GM12878 (cell line): ENCODE measurements around the gene KRTAP10-11. TPM values are rescaled to one million over a fixed set of nuclear protein-coding genes. Genes with fewer than 3 reads are reported as not detected.

ENCODE experiments used
- ATAC-seq: fragments of 200-7000 bp; cut with Tn5 transposase; 3 replicates; pipeline ENCODE4 v1.9.1; 2020; ENCODE audit warnings: mild to moderate bottlenecking, moderate library complexity
- BruUV-seq: library from RNA; stranded (reverse); fragments of 400-500 nt; replicated peaks from 2 replicates; lab custom pipeline; 2021; lab: Mats Ljungman, UMichigan
- CTCF ChIA-PET: fragments of 300-600 bp; sonication (Branson Sonifier 250); formaldehyde crosslinking; extraction: SDS; loops from one replicate; lab custom pipeline; 2021; ENCODE audit warnings: inconsistent platforms; lab: Yijun Ruan, JAX
- POLR2A ChIA-PET: fragments of 350-600 bp; formaldehyde crosslinking; extraction: SDS; loops from one replicate; lab custom pipeline; 2021; ENCODE audit warnings: inconsistent platforms; lab: Charles Lee
- RAD21 ChIA-PET: fragments of 300-600 bp; sonication (Branson Sonifier 250); formaldehyde crosslinking; loops from one replicate; lab custom pipeline; 2023; ENCODE audit warnings: antibody characterized with exemption; ENCODE audit not compliant: unreplicated experiment; lab: Charles Lee
- SMC1A ChIA-PET: fragments of 300-600 bp; sonication (Branson Sonifier 250); formaldehyde crosslinking; loops from one replicate; lab custom pipeline; 2023; ENCODE audit not compliant: unreplicated experiment, uncharacterized antibody; lab: Charles Lee
- DNase-seq: peaks from one replicate; pipeline ENCODE4 v3.0.0-alpha.2; 2011; ENCODE audit warnings: low read depth, low spot score
- FAIRE-seq: peaks from 3 replicates; lab custom pipeline; 2011; peaks lifted over from hg19 to GRCh38; lab: Jason Lieb, UNC
- H2AFZ ChIP-seq: 2 replicates; pipeline ENCODE4 v1.6.0; 2011; ENCODE audit warnings: low read depth, low read length, control low read depth; ENCODE audit not compliant: control insufficient read depth
- H3K27ac ChIP-seq: 2 replicates; pipeline ENCODE4 v1.5.1; 2011; ENCODE audit warnings: control low read depth; ENCODE audit not compliant: control insufficient read depth, insufficient read depth
- H3K27me3 ChIP-seq, 2 experiments: replicated peaks in 1 of 2; 2 replicates each; pipeline versions ENCODE4 v1.6.0 to v1.6.1; 2011; ENCODE audit warnings: low read length in 1 of 2; ENCODE audit not compliant: control insufficient read depth in 2 of 2, insufficient read depth in 2 of 2
- H3K36me3 ChIP-seq, 2 experiments: 2 replicates each; pipeline ENCODE4 v1.5.1; 2011; ENCODE audit warnings: low read length in 1 of 2; ENCODE audit not compliant: control insufficient read depth in 2 of 2, insufficient read depth in 2 of 2
- H3K4me1 ChIP-seq: 2 replicates; pipeline ENCODE4 v1.6.1; 2011; ENCODE audit warnings: mild to moderate bottlenecking, low read length, moderate library complexity, mixed read lengths; ENCODE audit not compliant: control insufficient read depth, insufficient read depth
- H3K4me2 ChIP-seq: 2 replicates; pipeline ENCODE4 v1.6.0; 2011; ENCODE audit warnings: control low read depth; ENCODE audit not compliant: control insufficient read depth, insufficient read depth
- H3K4me3 ChIP-seq: fragments of 200-600 bp; sonication (generic); 2 replicates; pipeline ENCODE4 v1.5.1; 2016
- H3K79me2 ChIP-seq: 2 replicates; pipeline ENCODE4 v1.6.0; 2011; ENCODE audit warnings: low read length; ENCODE audit not compliant: control insufficient read depth, insufficient read depth
- H3K9ac ChIP-seq: 2 replicates; pipeline ENCODE4 v1.8.0; 2011; ENCODE audit warnings: low read length, control low read depth, mixed read lengths; ENCODE audit not compliant: control insufficient read depth, insufficient read depth
- H3K9me3 ChIP-seq: replicated peaks from 3 replicates; pipeline ENCODE4 v1.5.1; 2011; ENCODE audit warnings: mild to moderate bottlenecking, low read length; ENCODE audit not compliant: control insufficient read depth, insufficient read depth
- H4K20me1 ChIP-seq: 2 replicates; pipeline ENCODE4 v1.6.0; 2011; ENCODE audit not compliant: control insufficient read depth, insufficient read depth
- BMI1 ChIP-seq: fragments of 450-650 bp; IDR thresholded peaks from 2 replicates; pipeline ENCODE4 v1.6.1; 2016; ENCODE audit warnings: mild to moderate bottlenecking, moderate library complexity, borderline replicate concordance
- CBFB ChIP-seq: IDR thresholded peaks from 2 replicates; pipeline ENCODE4 v1.6.1; 2016; ENCODE audit warnings: antibody characterized with exemption, low read depth
- CBX3 ChIP-seq: fragments of 200-600 bp; sonication (generic); IDR thresholded peaks from 2 replicates; pipeline ENCODE4 v1.6.1; 2016; ENCODE audit warnings: low read depth, borderline replicate concordance
- SIN3A ChIP-seq: IDR thresholded peaks from 2 replicates; pipeline ENCODE4 v1.6.1; 2012; ENCODE audit warnings: low read depth, low read length, improper control_type of control experiment
- SMARCA5 ChIP-seq: fragments of 450-650 bp; IDR thresholded peaks from 2 replicates; pipeline ENCODE4 v1.6.1; 2017; ENCODE audit warnings: mild to moderate bottlenecking
- SPI1 ChIP-seq: IDR thresholded peaks from 2 replicates; pipeline ENCODE4 v1.6.1; 2011; ENCODE audit warnings: low read depth, mild to moderate bottlenecking, low read length, moderate library complexity, borderline replicate concordance; ENCODE audit not compliant: insufficient read depth
- YBX1 ChIP-seq: fragments of 450-650 bp; IDR thresholded peaks from 2 replicates; pipeline ENCODE4 v1.6.1; 2016; ENCODE audit warnings: antibody characterized with exemption
- YY1 ChIP-seq: IDR thresholded peaks from 2 replicates; pipeline ENCODE4 v1.6.1; 2011; ENCODE audit warnings: low read depth, mild to moderate bottlenecking, low read length
- ZNF217 ChIP-seq: fragments of 450-650 bp; IDR thresholded peaks from 2 replicates; pipeline ENCODE4 v1.6.1; 2017; ENCODE audit warnings: antibody characterized with exemption, mild to moderate bottlenecking
- ZNF274 ChIP-seq: IDR thresholded peaks from one replicate; pipeline ENCODE4 v1.8.0; 2011; ENCODE audit not compliant: insufficient read length, insufficient read depth
- WGBS: methylation state at CpG from one replicate; pipeline ENCODE4 v1.1.6; 2016; ENCODE audit warnings: low lambda C conversion rate; ENCODE audit not compliant: insufficient replicate concordance, insufficient coverage; ENCODE audit errors: missing lambda C conversion rate; 5-methylcytosine and 5-hydroxymethylcytosine counted together
- in situ Hi-C: fragments of 300-500 bp; cut with MboI; formaldehyde crosslinking; loops from 9 replicates; pipeline ENCODE4 v1.14.3; 2018; ENCODE audit warnings: mixed read lengths
- intact Hi-C: fragments of 100-400 bp; cut with micrococcal nuclease; formaldehyde crosslinking; loops from one replicate; pipeline ENCODE4 v1.14.2; 2022; ENCODE audit not compliant: unreplicated experiment
- polyA plus RNA-seq, 11 experiments: library from polyadenylated mRNA; depleted of rRNA in 4 of 11; unstranded in 6 of 11; stranded (reverse) in 5 of 11; fragments of >200 nt; fragmentation: Nextera tagmentation in 4 of 11; fragmentation: Illumina TruSeq in 1 of 11; extraction: Ambion mirVana in 4 of 11; extraction: Trizol in 1 of 11; gene quantifications; 1 replicate in 1 of 11; 2 replicates in 10 of 11; pipeline versions ENCODE4 v1.2.1 to v1.2.3, GENCODE V29; 2011 to 2016; ENCODE audit warnings: inconsistent platforms in 2 of 11, missing spikeins in 2 of 11, low read depth in 1 of 11
- total RNA-seq, 4 experiments: library from RNA; depleted of rRNA in 3 of 4; stranded (reverse); fragments of >200 nt in 3 of 4; fragmentation: Illumina TruSeq in 1 of 4; extraction: Trizol in 1 of 4; gene quantifications; 2 replicates each; pipeline versions ENCODE4 v1.2.1 to v1.2.3, GENCODE V29; 2013 to 2021
- TF ChIP-seq, protein P1 (sequence below): fragments of 450-650 bp; IDR thresholded peaks from 2 replicates; pipeline ENCODE4 v1.6.1; 2016; ENCODE audit warnings: mild to moderate bottlenecking

KRTAP10-11 gene
- total and polyA plus RNA-seq, 10 of the 15 experiments (the other 5 are each of a cell fraction or from before 2014, with no cell fraction given) = not detected

DNA sequence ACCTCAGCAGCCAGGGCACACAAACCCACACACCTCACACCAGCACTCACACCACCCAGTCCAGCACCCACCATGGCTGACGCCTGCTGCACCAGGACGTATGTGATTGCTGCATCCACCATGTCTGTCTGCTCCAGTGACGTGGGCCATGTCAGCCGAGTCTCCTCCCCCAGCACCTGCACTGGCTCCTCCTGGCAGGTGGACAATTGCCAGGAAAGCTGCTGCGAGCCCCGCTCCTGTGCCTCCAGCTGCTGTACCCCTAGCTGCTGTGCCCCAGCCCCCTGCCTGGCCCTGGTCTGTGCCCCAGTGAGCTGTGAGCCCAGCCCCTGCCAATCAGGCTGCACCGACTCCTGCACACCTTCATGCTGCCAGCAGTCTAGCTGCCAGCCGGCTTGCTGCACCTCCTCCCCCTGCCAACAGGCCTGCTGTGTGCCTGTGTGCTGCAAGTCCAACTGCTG, 34.2 kb upstream of the KRTAP10-11 start, which contains the start of gene KRTAP10-8 (continued):
- no peak for TF ChIP-seq YBX1
- TF ChIP-seq CBX3 = no peak
- TF ChIP-seq SPI1 = no peak

DNA sequence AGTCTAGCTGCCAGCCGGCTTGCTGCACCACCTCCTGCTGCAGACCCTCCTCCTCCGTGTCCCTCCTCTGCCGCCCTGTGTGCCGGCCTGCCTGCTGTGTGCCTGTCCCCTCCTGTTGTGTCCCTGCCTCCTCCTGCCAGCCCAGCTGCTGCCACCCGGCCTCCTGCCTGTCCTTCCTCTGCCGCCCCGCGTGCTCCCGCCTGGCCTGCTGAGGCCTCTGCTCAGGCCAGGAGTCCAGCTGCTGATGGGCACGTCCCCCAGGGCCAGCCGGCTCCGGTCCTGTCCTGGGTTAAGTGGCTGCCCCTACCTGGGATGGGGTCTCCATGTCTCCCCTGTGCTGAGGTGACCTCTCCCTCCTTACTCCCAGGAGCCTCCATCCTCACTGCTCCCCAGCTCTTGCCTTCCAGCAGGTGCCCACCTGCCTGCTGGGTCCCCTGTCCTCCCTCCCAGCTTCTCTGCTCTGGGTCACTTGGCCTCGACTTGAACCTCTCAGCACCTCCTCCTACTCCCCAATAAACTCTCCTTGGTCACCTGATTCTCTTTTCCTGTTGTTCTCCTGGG, 33.5 kb upstream of the KRTAP10-11 start:
- FAIRE-seq = no peak
- no peaks in the 10 kb centered on the region for H3K79me2 ChIP-seq
- peaks cover 2% of the 10 kb centered on the region; the same call in 1 of the 3 replicates for H3K9me3 ChIP-seq
- H3K4me3 ChIP-seq = no peak overlapping the region
- in situ Hi-C loops = no loop called here
- DNase-seq = no peak
- no peak overlapping the region for H3K9ac ChIP-seq
- no peaks in the 10 kb centered on the region for H3K27me3 ChIP-seq
- CTCF ChIA-PET = no interaction called here
- intact Hi-C loops = no loop called here
- no peaks in the 10 kb centered on the region for H3K4me1 ChIP-seq
- RAD21 ChIA-PET = no interaction called here
- no peak overlapping the region for H3K27ac ChIP-seq
- H3K4me2 ChIP-seq = no peak overlapping the region
- no peaks in the 10 kb centered on the region for H4K20me1 ChIP-seq
- BruUV-seq = no TSS peak
- 40% methylated on average over 13 of the region's 13 CpGs for WGBS
- no peaks in the 10 kb centered on the region for H3K36me3 ChIP-seq
- ATAC-seq = no peak
- SMC1A ChIA-PET = no interaction called here
- POLR2A ChIA-PET = no interaction called here
- no peak overlapping the region for H2AFZ ChIP-seq
- TF ChIP-seq SMARCA5 (no peak), CBFB (no peak), BMI1 (no peak), ZNF217 (no peak), ZNF274 (no peak), SIN3A (no peak), YY1 (no peak)
- TF ChIP-seq, protein P1, sequence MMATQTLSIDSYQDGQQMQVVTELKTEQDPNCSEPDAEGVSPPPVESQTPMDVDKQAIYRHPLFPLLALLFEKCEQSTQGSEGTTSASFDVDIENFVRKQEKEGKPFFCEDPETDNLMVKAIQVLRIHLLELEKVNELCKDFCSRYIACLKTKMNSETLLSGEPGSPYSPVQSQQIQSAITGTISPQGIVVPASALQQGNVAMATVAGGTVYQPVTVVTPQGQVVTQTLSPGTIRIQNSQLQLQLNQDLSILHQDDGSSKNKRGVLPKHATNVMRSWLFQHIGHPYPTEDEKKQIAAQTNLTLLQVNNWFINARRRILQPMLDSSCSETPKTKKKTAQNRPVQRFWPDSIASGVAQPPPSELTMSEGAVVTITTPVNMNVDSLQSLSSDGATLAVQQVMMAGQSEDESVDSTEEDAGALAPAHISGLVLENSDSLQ = no peak
